NCI-H2171 treated with DMSO at 0.1 percent for 48 hours (cell line): Measurements from ENCODE around the gene MSTO1.
"Not testable (repeated sequence)": the region's sequence is repeated elsewhere in the genome, so short reads cannot be mapped to it uniquely, and the experiment has no call there.

ENCODE experiments used
- DNase-seq: peaks from one replicate; lab custom pipeline; 2025; lab: John Stamatoyannopoulos, UW

MSTO1 gene

GRCh38 chr1:155622191-155622590, 12.2 kb downstream of the MSTO1 start:
- DNase-seq: no peak

DNA sequence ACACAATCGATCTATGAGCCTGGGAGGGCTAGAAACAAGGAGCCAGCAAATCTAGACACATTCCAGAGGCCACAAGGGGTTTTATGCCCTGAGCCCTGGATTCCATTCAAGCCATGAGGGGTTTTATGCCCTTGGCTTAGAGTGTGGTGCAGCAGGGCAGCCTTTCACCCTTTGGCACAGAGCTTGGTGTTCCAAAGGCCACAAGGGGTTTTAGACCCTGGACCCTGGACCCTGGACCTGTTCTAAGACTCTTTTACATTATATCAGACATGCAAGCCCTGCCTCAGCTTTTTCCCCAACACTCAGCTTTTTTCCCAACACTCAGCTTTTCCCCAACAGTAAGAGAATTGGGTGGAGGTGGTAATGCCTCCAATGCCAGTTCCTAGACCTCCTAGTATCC, 13.3 kb downstream of the MSTO1 start:
- DNase-seq: no peak

DNA sequence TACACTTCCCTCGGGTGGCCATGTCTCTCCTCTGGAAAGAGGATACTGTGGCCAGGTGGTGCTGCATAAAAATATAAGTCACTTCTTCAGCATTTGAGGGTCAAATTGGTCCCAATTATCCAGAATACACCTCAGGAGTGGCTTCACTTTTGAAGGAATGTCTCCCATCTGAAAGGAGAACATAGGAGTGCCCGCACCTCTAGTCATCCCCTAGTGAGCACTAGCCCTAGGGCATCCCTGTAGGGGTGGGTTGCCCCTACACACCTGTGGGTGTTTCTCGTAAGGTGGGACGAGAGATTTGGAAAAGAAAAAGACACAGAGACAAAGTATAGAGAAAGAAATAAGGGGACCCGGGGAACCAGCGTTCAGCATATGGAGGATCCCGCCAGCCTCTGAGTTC, 16.4 kb downstream of the MSTO1 start:
- not testable (repeated sequence) for DNase-seq

DNA sequence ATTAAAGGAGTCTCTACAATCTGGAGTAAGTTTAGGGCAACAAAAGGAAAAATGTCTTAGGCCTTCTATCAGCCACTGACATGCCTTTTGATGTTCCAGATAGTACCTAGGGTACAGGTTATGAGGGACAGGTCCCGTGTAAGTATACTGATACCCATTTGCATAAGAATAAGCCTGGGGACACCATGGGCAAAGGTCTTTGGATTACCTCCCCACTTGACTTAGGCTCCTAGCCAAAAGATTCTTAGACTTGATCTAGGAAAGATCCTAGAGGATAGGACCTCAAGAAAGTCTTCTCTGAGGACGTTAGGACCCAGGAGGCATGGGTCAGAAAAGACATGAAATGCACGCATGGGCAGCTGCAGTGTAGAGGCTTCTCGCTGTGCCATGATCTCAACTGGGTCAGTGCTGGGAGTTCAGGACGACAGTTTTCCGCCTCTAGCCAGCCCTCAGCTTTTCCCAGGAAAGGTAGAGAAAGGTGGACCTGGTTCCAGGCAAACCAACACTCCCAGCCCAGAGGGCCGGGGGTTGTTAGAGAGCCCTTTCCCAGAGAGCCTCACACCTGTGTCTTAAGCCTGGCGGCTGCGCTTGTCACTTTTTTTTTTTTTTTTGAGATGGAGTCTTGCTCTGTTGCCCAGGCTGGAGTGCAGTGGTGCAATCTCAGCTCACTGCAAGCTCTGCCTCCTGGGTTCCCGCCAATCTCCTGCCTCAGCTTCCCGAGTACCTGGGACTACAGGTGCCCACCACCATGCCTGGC, 26.6 kb downstream of the MSTO1 start:
- DNase-seq: no peak

DNA sequence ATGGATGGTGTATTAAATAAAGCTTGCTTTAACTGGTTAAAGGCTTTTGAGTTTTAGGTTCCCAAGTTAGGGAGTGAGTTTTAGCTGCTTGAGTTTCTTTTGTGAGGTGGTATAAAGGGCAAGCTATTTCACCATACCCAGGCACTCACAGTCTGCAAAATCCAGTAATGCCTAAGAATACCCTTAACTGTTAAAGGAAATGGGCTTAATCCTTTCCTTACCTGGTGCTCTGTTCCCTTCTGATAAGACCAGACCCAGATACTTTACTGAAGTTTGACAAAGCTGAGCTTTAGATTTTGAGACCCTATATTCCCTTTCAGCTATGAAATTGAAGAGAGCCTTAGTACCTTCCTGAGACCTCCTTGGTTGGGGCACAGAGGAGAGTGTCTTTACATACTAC, 30.3 kb downstream of the MSTO1 start:
- no peak for DNase-seq

- not testable (repeated sequence) for DNase-seq
Observed at GRCh38 chr1:155642559-155643180, 32.7 kb downstream of the MSTO1 start.

- DNase-seq: no peak
Observed at GRCh38 chr1:155643230-155643629, 33.2 kb downstream of the MSTO1 start.

DNA sequence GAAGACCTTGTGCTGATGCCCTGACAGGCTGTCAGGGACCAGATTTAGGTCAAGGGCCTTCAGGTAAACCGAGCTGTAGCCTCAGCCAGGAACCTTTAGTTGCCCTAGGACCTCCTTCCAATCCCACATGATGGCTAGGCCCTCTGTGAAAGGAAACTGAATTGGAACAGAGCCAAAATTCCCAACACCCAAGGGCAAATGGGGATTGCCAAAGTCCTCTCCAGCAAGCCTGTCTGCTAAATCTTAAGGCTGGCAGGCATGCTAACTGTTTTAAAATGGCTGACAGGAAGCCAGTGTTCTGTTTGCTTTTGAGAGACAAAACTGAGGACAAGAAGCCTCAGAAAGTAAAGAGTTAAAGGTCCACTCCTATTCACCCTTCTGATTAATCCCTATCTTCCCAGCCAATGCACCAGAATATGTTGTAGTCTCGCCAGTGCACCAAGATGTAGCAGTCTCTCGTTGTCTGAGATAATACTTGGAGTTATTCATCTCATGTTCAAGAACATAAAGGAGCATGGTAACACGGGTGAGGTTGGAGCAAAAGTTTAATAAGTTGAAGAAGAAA, 35.1 kb downstream of the MSTO1 start:
- no peak for DNase-seq

- no peak for DNase-seq
Observed at GRCh38 chr1:155645648-155646047, 35.6 kb downstream of the MSTO1 start.

GRCh38 chr1:155646307-155646706, 36.3 kb downstream of the MSTO1 start:
- DNase-seq: no peak

GRCh38 chr1:155648207-155649147, 38.5 kb downstream of the MSTO1 start:
- no peak for DNase-seq

- no peak for DNase-seq
Observed at GRCh38 chr1:155649676-155650075, 39.7 kb downstream of the MSTO1 start.

GRCh38 chr1:155650231-155650757, 40.3 kb downstream of the MSTO1 start:
- no peak for DNase-seq

GRCh38 chr1:155651861-155652661, 42.0 kb downstream of the MSTO1 start:
- peak; percentile 73 for DNase-seq

DNA sequence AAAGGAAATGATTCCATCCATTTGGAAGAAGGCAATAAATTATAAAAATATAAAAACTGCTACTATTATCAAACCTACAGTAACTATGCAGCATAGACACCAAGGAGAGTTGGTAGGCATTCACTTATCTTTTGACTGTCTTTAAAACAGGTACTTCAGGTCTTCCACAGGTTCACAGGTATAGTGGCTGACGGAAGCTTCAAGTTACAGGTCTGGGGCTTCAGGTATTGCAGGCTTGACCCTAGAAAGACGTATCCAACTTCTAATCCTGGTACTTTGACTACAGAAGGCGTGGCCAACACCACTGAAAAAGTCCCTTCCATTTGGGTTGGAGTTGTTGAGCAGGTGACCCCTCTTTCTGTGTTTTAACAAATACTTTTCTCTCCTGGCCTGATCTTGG, 42.9 kb downstream of the MSTO1 start:
- no peak for DNase-seq

DNA sequence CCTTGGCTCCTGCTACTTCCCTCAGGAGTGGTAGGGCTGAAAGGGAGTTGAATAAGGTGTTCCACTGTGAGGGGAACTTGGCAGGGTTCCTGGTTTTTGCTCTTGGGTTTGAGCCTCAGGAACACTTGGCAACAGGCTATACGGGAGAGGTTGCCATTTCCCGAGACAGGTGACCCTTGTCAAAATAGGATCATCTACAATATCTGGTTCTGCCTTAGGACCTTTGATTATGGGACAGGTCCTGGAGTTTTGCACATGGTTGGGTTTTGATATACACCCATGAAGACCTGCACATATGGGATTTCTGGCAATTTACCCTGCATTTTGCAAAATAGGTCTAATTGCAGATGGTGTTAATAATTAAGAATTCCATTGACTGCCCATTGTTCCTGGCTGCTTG, 47.4 kb downstream of the MSTO1 start:
- no peak for DNase-seq

DNA sequence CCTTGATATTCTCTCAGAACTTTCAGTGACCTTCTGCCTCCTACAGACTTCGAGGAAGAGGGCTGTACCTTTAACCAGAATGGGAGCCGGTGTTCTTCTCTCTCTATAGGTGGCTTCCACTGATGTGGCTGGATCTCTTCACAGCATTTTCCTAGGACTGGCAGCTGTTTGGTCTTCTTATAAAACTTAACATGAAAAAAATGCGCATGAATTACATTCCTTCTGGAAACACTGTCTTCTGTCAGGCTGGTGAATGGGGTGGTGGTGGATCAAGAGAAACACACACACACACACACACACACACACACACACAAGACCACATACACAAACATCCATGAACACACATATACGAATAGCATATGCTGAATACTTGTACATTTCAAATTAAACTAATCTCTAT, 51.2 kb downstream of the MSTO1 start:
- not testable (repeated sequence) for DNase-seq
